ENCODE data around the gene MICAL3.

MICAL3 gene

GRCh38 chr22:17960695-17961445 lies 63.5 kb downstream of the MICAL3 start:
- TF ChIP-seq CTCF (IDR thresholded peaks at IDR 0.05; ENCODE audit: low read length, missing control alignments) = no peak
- DNase-seq (ENCODE audit: low read depth) = no peak
- H3K4me3 ChIP-seq (replicated peaks; ENCODE audit: low read depth, low read length) = no peak overlapping the region

- no peak overlapping the region for H3K4me3 ChIP-seq (replicated peaks; ENCODE audit: low read depth, low read length)
- DNase-seq (ENCODE audit: low read depth) = no peak
- no peak for TF ChIP-seq CTCF (IDR thresholded peaks at IDR 0.05; ENCODE audit: low read length, missing control alignments)
These were observed 64.3 kb downstream of the MICAL3 start for GRCh38 chr22:17960011-17960410.

- H3K4me3 ChIP-seq (replicated peaks; ENCODE audit: low read depth, low read length) = no peak overlapping the region
- no peak for TF ChIP-seq CTCF (IDR thresholded peaks at IDR 0.05; ENCODE audit: low read length, missing control alignments)
- DNase-seq (ENCODE audit: low read depth) = no peak
These were observed 66.2 kb downstream of the MICAL3 start for GRCh38 chr22:17958166-17958565.

GRCh38 chr22:17957693-17958092 lies 66.7 kb downstream of the MICAL3 start:
- DNase-seq (ENCODE audit: low read depth) = no peak
- no peak overlapping the region for H3K4me3 ChIP-seq (replicated peaks; ENCODE audit: low read depth, low read length)
- TF ChIP-seq CTCF (IDR thresholded peaks at IDR 0.05; ENCODE audit: low read length, missing control alignments) = no peak

- no peak overlapping the region for H3K4me3 ChIP-seq (replicated peaks; ENCODE audit: low read depth, low read length)
- no peak for TF ChIP-seq CTCF (IDR thresholded peaks at IDR 0.05; ENCODE audit: low read length, missing control alignments)
- DNase-seq (ENCODE audit: low read depth) = no peak
These were observed 67.2 kb downstream of the MICAL3 start for GRCh38 chr22:17957204-17957603.

GRCh38 chr22:17956630-17957029 lies 67.7 kb downstream of the MICAL3 start:
- no peak for DNase-seq (ENCODE audit: low read depth)
- no peak overlapping the region for H3K4me3 ChIP-seq (replicated peaks; ENCODE audit: low read depth, low read length)
- TF ChIP-seq CTCF (IDR thresholded peaks at IDR 0.05; ENCODE audit: low read length, missing control alignments) = no peak

All from fibroblast of pulmonary artery (primary cell).